CD4-positive, alpha-beta T cell treated with Interferon gamma for 1 hour (primary cell): ENCODE results near the gene ANKRD63.

Experiments
- DNase-seq: peaks from one replicate; pipeline ENCODE4 v3.0.0-alpha.2; 2020

Gene ANKRD63

GRCh38 chr15:40242213-40242599 lies 40.7 kb downstream of the ANKRD63 start:
- no peak for DNase-seq

- no peak for DNase-seq
These were observed 41.3 kb downstream of the ANKRD63 start for GRCh38 chr15:40241269-40242212.

DNA sequence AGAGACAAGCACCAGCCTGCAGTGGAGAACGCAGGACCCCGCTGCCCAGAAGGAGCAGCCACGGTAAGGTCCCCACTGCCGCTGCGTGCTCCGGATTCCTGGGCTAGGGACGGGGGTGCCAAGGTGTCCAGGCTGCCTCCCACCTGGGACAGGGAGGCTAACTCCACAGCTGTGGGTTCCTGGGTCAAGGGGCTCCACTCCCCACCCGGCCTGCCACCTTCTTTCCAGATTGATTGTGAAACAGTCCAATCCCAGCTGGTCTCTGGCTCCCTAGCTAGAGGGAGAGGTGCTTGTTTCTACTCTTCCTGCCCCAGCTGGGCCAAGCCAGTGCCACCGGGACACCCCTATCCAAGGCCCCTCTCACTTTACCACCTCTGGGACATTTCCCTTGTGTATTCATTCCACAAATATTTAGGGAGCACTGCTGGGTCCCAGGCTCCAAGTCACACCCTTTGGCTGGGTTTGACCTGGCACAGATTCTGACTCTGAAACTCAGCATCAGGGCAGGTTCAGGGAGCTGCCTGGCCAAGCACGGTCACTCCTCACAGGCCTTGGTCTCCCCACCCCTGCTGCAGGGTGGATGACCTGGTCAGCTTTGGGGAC lies 42.1 kb downstream of the ANKRD63 start:
- DNase-seq: no peak

- DNase-seq: no peak
These were observed 42.9 kb downstream of the ANKRD63 start for GRCh38 chr15:40239693-40240618.

GRCh38 chr15:40239404-40239692 lies 43.5 kb downstream of the ANKRD63 start:
- DNase-seq: no peak

GRCh38 chr15:40238532-40239403 lies 44.1 kb downstream of the ANKRD63 start, which contains the start of gene PAK6:
PAK6 (plus strand) TSS chr15:40239063; CDS start chr15:40264786, 25,723 bp downstream.
- DNase-seq: peak; percentile 35

- DNase-seq: no peak
These were observed 47.5 kb downstream of the ANKRD63 start for GRCh38 chr15:40235201-40235885.

GRCh38 chr15:40234783-40235182 lies 48.1 kb downstream of the ANKRD63 start:
- no peak for DNase-seq

DNA sequence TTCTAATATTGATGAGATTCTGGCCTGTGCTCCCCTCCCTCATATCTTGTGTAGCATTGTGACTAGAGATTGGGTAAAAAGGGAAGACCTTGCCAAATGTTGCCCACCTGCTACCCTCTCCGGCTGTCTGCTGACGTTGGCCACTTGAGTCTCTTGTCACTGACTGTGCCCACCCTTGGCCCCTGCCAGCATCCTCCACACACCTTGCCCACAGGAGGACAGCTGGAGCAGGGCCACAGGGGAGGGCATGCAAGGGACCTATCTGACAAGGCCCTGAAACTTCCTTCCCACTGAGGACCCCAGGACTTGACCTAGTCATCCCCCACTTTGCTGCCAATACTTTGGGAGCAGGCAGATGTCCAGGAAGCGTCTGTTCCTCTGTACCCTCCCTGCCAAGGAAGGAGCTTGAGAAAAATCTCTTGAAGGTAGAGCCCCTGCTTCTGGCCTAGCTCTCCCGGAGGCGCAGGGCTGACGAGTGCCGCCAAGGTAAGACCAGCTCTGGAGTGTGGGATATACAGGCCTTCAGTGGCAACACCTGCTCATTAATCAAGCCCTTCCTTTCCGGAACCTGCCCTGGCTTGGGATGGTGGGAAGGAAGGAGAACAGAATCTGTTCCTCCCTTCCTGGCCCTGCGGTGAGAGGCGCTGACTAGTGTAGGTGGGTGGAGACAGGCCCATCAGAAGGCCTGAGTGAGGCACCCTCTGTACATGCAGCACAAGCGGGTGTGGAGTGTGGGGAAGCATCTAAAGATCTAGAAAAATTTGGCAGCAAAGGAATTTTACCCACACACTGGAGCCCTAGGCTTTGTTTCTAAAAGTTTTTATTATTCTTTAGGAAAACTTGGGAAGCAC lies 48.9 kb downstream of the ANKRD63 start:
- DNase-seq: no peak

DNA sequence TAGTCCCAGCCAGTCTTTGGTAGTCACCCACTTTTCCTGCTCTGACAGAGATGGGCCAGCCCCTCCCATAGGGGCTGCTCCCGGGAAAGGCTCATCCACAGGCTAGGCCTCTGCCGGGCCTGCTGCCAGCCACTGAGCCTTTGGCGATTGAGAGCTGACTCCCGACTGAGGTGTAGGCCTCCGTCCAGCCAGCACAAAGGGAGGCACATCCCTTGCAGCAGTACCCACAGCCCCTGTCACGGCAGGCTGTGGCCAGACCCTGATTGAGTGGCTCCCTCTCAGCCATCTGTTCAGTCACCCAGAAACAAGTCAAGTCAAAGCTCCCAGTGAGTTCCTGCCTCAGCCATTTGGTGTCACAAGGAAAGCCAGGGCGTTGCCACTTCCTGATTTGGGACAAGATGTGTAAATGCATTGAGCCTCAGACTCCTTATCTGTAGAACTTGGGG lies 50.2 kb downstream of the ANKRD63 start:
- no peak for DNase-seq
